ENCODE results near the gene CTIF. TPM values are rescaled to one million over a fixed set of nuclear protein-coding genes. Genes with fewer than 3 reads are reported as not detected.

The CTIF gene
- total RNA-seq, 1 donor = 86.4 TPM

GRCh38 chr18:48551100-48551499 lies 12.3 kb downstream of the CTIF start:
- DNase-seq (ENCODE audit: low read depth) = no peak
- no peak overlapping the region for H3K4me3 ChIP-seq (ENCODE audit: low read depth, low read length)
- TF ChIP-seq CTCF (IDR thresholded peaks at IDR 0.05; ENCODE audit: insufficient read depth, low read depth, low read length) = no peak

- TF ChIP-seq CTCF (IDR thresholded peaks at IDR 0.05; ENCODE audit: insufficient read depth, low read depth, low read length) = no peak
- no peak for DNase-seq (ENCODE audit: low read depth)
- no peak overlapping the region for H3K4me3 ChIP-seq (ENCODE audit: low read depth, low read length)
These were observed 13.3 kb downstream of the CTIF start for GRCh38 chr18:48552130-48552529.

- H3K4me3 ChIP-seq (ENCODE audit: low read depth, low read length) = no peak overlapping the region
- no peak for DNase-seq (ENCODE audit: low read depth)
- no peak for TF ChIP-seq CTCF (IDR thresholded peaks at IDR 0.05; ENCODE audit: insufficient read depth, low read depth, low read length)
These were observed 14.4 kb downstream of the CTIF start for GRCh38 chr18:48553236-48553635.

- TF ChIP-seq CTCF (IDR thresholded peaks at IDR 0.05; ENCODE audit: insufficient read depth, low read depth, low read length) = no peak
- no peak overlapping the region for H3K4me3 ChIP-seq (ENCODE audit: low read depth, low read length)
- no peak for DNase-seq (ENCODE audit: low read depth)
These were observed 16.0 kb downstream of the CTIF start for GRCh38 chr18:48554610-48555400.

- DNase-seq (ENCODE audit: low read depth) = no peak
- no peak overlapping the region for H3K4me3 ChIP-seq (ENCODE audit: low read depth, low read length)
- no peak for TF ChIP-seq CTCF (IDR thresholded peaks at IDR 0.05; ENCODE audit: insufficient read depth, low read depth, low read length)
These were observed 16.7 kb downstream of the CTIF start for GRCh38 chr18:48555465-48555995.

- no peak overlapping the region for H3K4me3 ChIP-seq (ENCODE audit: low read depth, low read length)
- TF ChIP-seq CTCF (IDR thresholded peaks at IDR 0.05; ENCODE audit: insufficient read depth, low read depth, low read length) = no peak
- DNase-seq (ENCODE audit: low read depth) = no peak
These were observed 18.9 kb downstream of the CTIF start for GRCh38 chr18:48557640-48558174.

Measured in fibroblast of villous mesenchyme (primary cell).